Measurements from ENCODE around the gene RUBCNL. TPM values are rescaled to one million over a fixed set of nuclear protein-coding genes. Genes with fewer than 3 reads are reported as not detected.

Gene RUBCNL
- total and polyA plus RNA-seq, 9 of the 15 experiments (the other 6 are each of a cell fraction or from before 2014, with no cell fraction given), result 0.04 to 0.35 (median 0.12) TPM; not detected in 3

- TF ChIP-seq E2F8 (IDR thresholded peaks at IDR 0.05; ENCODE audit: low read depth, partially characterized antibody) (no peak), SIRT6 (IDR thresholded peaks at IDR 0.05; ENCODE audit: low read depth, low read length) (no peak), ZNF77 (CRISPR knock-in tag; IDR thresholded peaks at IDR 0.05) (no peak)
These were observed 82.5 kb downstream of the RUBCNL start (continued) for GRCh38 chr13:46304546-46304945.

GRCh38 chr13:46303742-46304385 is 83.2 kb downstream of the RUBCNL start:
- TF ChIP-seq RBM15 (IDR thresholded peaks at IDR 0.05; ENCODE audit: insufficient read depth, low read length) (no peak), RBM25 (IDR thresholded peaks at IDR 0.05; ENCODE audit: low read depth, low read length, severe bottlenecking) (peak; percentile 4), NCOA4 (IDR thresholded peaks at IDR 0.05; ENCODE audit: partially characterized antibody) (no peak)
- Histone ChIP-seq H3K79me2 (ENCODE audit: control insufficient read depth, insufficient read depth, low read length) (no peaks in the 10 kb centered on the region), H3K36me3 (ENCODE audit: control insufficient read depth, insufficient read depth, low read length) (no peaks in the 10 kb centered on the region), H2AFZ (ENCODE audit: low read depth, low read length) (peak overlapping the region; percentile 19; the same call in 1 of the 2 replicates), H3K4me1 (replicated peaks in 1 of 2; ENCODE audit: control insufficient read depth in 2 of 2, insufficient read depth in 2 of 2, low read length in 2 of 2) (no peaks in the 10 kb centered on the region), H3K4me3 (no peak overlapping the region), H3K9me3 (replicated peaks; ENCODE audit: control insufficient read depth, insufficient read depth, low read depth, low read length) (no peaks in the 10 kb centered on the region), H3K9me1 (ENCODE audit: control insufficient read depth, insufficient read depth, low read length) (no peaks in the 10 kb centered on the region), H3K9ac (ENCODE audit: insufficient read depth in 1 of 2, low read depth in 2 of 2, low read length in 2 of 2) (no peak overlapping the region), H3K27me3 (ENCODE audit: control insufficient read depth in 2 of 2, insufficient read depth in 2 of 2, low read length in 2 of 2) (no peaks in the 10 kb centered on the region), H3K27ac (ENCODE audit: extremely low read depth, low read depth, low read length) (no peak overlapping the region), H3K4me2 (ENCODE audit: insufficient read depth, low read length) (no peak overlapping the region), H4K20me1 (replicated peaks; ENCODE audit: control insufficient read depth, insufficient read depth, low read length) (no peaks in the 10 kb centered on the region)
- no TSS peak for BruUV-seq (replicated peaks)
- intact Hi-C loops (cut with micrococcal nuclease) (no loop called here), in situ Hi-C loops (cut with MboI) (loop anchor here (25.0 kb wide), 1 partner anchor 367 kb away; no protein-coding TSS in a partner anchor)
- ChIA-PET POLR2A (no interaction called here), CTCF (ENCODE audit: low intra/inter-chr PET ratio) (no interaction called here)
- DNase-seq (ENCODE audit: extremely low read depth in 1 of 4, low spot score in 3 of 4) (no peak), FAIRE-seq (no peak), ATAC-seq (no peak)
- WGBS (ENCODE audit: insufficient coverage, low coverage, missing lambda C conversion rate), result 19% methylated on average over 7 of the region's 7 CpGs

All from K562 (cell line).